Epithelial cell of proximal tubule (primary cell): ENCODE results near the gene CD5L. TPM values are rescaled to one million over a fixed set of nuclear protein-coding genes. Genes with fewer than 3 reads are reported as not detected.
A peak's percentile ranks its signal among the peaks of the same experiment; 100 is the strongest.

Experiments used
- DNase-seq: peaks from one replicate; pipeline ENCODE4 v3.0.0-alpha.2; 2011; ENCODE audit warnings: low read depth
- H3K4me3 ChIP-seq: 2 replicates; pipeline ENCODE4 v1.5.1; 2011; ENCODE audit warnings: low read depth, mild to moderate bottlenecking, low read length
- CTCF ChIP-seq: conservative IDR thresholded peaks from 2 replicates; pipeline ENCODE4 v1.5.1; 2012; ENCODE audit warnings: low read depth, mild to moderate bottlenecking, low read length
- total RNA-seq: library from RNA; depleted of rRNA; stranded (reverse); fragments of >200 nt; gene quantifications from 2 replicates; pipeline ENCODE4 v1.2.3, GENCODE V29; 2015

Gene CD5L
- not detected in 2 replicates for total RNA-seq

GRCh38 chr1:157841708-157842107 lies at the start of gene CD5L:
Gene CD5L, minus strand, starts transcription at chr1:157841808. Its CDS starts 107 bp downstream, at chr1:157841701.
- no peak for DNase-seq
- no peak for TF ChIP-seq CTCF
- no peak within 1 kb of the TSS for H3K4me3 ChIP-seq

- H3K4me3 ChIP-seq, result no peak overlapping the region
- no peak for TF ChIP-seq CTCF
- DNase-seq, result no peak
Measured at GRCh38 chr1:157882580-157882979, 41.0 kb upstream of the CD5L start.

GRCh38 chr1:157880621-157881020 lies 39.0 kb upstream of the CD5L start:
- no peak for DNase-seq
- no peak overlapping the region for H3K4me3 ChIP-seq
- no peak for TF ChIP-seq CTCF

- TF ChIP-seq CTCF, result peak; percentile 78
- H3K4me3 ChIP-seq, result no peak overlapping the region
- peak; percentile 18 for DNase-seq
Measured at GRCh38 chr1:157878059-157878458, 36.5 kb upstream of the CD5L start.

GRCh38 chr1:157870490-157870889 lies 28.9 kb upstream of the CD5L start:
- no peak for TF ChIP-seq CTCF
- no peak for DNase-seq
- no peak overlapping the region for H3K4me3 ChIP-seq

- DNase-seq, result no peak
- H3K4me3 ChIP-seq, result no peak overlapping the region
- TF ChIP-seq CTCF, result no peak
Measured at GRCh38 chr1:157868654-157869053, 27.0 kb upstream of the CD5L start.
